ENCODE measurements around the gene KLHL29. TPM values are rescaled to one million over a fixed set of nuclear protein-coding genes. Genes with fewer than 3 reads are reported as not detected.

Gene KLHL29
- total RNA-seq, 4 donors from 2014 or later: 10.1 to 27.3 (median 15.7) TPM

GRCh38 chr2:23427350-23427749, 42.4 kb downstream of the KLHL29 start:
- intact Hi-C loops (cut with DNase I; ENCODE audit: low total_unique reads): no loop called here
- WGBS, 2 donors: 94 to 95% methylated on average over 8 of the region's 8 CpGs
- no peak overlapping the region for H3K4me3 ChIP-seq (ENCODE audit: low read depth, poor library complexity, severe bottlenecking)
- TF ChIP-seq POLR2A (IDR thresholded peaks at IDR 0.05): no peak
- TF ChIP-seq, protein P1, sequence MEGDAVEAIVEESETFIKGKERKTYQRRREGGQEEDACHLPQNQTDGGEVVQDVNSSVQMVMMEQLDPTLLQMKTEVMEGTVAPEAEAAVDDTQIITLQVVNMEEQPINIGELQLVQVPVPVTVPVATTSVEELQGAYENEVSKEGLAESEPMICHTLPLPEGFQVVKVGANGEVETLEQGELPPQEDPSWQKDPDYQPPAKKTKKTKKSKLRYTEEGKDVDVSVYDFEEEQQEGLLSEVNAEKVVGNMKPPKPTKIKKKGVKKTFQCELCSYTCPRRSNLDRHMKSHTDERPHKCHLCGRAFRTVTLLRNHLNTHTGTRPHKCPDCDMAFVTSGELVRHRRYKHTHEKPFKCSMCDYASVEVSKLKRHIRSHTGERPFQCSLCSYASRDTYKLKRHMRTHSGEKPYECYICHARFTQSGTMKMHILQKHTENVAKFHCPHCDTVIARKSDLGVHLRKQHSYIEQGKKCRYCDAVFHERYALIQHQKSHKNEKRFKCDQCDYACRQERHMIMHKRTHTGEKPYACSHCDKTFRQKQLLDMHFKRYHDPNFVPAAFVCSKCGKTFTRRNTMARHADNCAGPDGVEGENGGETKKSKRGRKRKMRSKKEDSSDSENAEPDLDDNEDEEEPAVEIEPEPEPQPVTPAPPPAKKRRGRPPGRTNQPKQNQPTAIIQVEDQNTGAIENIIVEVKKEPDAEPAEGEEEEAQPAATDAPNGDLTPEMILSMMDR (IDR thresholded peaks at IDR 0.05): no peak
- DNase-seq (ENCODE audit: low spot score in 2 of 2): peak; percentile 8 to 53

- TF ChIP-seq POLR2A (IDR thresholded peaks at IDR 0.05): no peak
- TF ChIP-seq, protein P1 (IDR thresholded peaks at IDR 0.05): no peak
Measured at GRCh38 chr2:23427976-23428375, 43.0 kb downstream of the KLHL29 start.

DNA sequence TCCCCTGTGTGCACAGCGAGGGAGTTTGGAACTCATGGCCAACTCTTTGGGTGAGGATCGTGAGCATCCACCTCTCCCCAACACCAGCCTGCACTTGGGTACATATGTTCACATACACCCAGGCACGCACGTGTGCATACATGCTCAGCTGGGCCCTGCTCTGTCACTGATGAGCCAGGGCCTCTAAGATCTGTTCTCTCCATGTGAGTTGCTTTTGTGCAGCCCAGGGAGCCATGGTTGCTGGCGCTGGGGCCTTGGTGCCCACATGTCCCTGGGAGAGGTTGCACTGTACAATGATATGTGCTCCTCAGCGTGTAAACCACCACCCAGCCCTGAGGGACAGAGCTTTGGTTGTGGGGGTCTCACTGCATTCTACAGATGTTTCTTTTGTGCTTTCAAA, 44.1 kb downstream of the KLHL29 start:
- WGBS, 2 donors: 92 to 96% methylated on average over 6 of the region's 6 CpGs
- DNase-seq (ENCODE audit: low spot score in 2 of 2): peak in 1 of 2 donors; percentile 45
- no peak for TF ChIP-seq POLR2A (IDR thresholded peaks at IDR 0.05)
- TF ChIP-seq, protein P1 (IDR thresholded peaks at IDR 0.05): no peak
- intact Hi-C loops (cut with DNase I; ENCODE audit: low total_unique reads): no loop called here
- no peak overlapping the region for H3K4me3 ChIP-seq (ENCODE audit: low read depth, poor library complexity, severe bottlenecking)

More at GRCh38 chr2:23427976-23428375, 43.0 kb downstream of the KLHL29 start:
- 84 to 86% methylated on average over 12 of the region's 12 CpGs for WGBS, 2 donors
- intact Hi-C loops (cut with DNase I; ENCODE audit: low total_unique reads): no loop called here
- peak in 1 of 2 donors; percentile 66 for DNase-seq (ENCODE audit: low spot score in 2 of 2)
- no peak overlapping the region for H3K4me3 ChIP-seq (ENCODE audit: low read depth, poor library complexity, severe bottlenecking)

DNA sequence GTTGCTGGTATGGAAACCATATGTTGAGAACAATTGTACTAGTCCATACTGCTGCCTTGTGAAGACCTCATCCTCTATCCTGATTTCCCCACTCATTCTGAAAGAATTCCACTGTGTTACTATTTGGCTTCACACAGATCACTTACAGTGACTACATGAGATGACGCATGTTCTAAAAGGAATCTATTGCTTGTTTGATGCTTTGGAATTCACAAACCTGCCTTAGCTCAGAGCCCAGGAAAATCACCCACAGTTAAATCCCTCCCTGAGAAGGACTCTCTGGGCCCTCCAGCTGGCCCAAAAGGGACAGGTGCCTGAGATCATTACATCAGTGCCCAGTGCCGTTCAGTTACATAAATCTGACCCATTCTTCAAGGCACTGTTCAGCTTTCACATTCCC, 45.3 kb downstream of the KLHL29 start:
- DNase-seq (ENCODE audit: low spot score in 2 of 2): no peak
- WGBS, 2 donors: 92 to 98% methylated on average over 2 of the region's 2 CpGs
- H3K4me3 ChIP-seq (ENCODE audit: low read depth, poor library complexity, severe bottlenecking): no peak overlapping the region
- intact Hi-C loops (cut with DNase I; ENCODE audit: low total_unique reads): no loop called here
- no peak for TF ChIP-seq POLR2A (IDR thresholded peaks at IDR 0.05)
- TF ChIP-seq, protein P1 (IDR thresholded peaks at IDR 0.05): no peak

GRCh38 chr2:23432531-23432930, 47.6 kb downstream of the KLHL29 start:
- no peak overlapping the region for H3K4me3 ChIP-seq (ENCODE audit: low read depth, poor library complexity, severe bottlenecking)
- DNase-seq (ENCODE audit: low spot score in 2 of 2): peak in 1 of 2 donors; percentile 68
- no peak for TF ChIP-seq POLR2A (IDR thresholded peaks at IDR 0.05)
- TF ChIP-seq, protein P1 (IDR thresholded peaks at IDR 0.05): no peak
- intact Hi-C loops (cut with DNase I; ENCODE audit: low total_unique reads): no loop called here
- WGBS, 2 donors: 81 to 92% methylated on average over 3 of the region's 3 CpGs

DNA sequence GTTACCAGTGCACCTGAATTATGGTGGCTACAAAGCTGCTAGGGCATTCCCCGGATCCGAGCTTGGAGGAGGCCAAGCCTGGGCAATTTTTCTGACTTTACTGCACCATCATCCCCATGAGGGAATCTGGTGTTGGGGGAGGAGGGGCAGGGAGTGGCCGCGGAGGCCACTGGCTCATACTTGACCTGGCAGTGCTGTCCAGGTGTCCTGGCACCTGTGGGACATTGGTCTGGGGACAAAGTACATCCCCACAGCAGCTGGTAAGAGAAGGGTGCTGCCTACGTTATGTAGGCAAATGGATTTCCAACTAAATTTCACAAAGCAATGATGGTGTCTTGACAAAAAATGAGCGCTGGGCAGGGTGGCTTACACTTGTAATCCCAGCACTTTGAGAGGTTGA, 48.3 kb downstream of the KLHL29 start:
- no peak overlapping the region for H3K4me3 ChIP-seq (ENCODE audit: low read depth, poor library complexity, severe bottlenecking)
- intact Hi-C loops (cut with DNase I; ENCODE audit: low total_unique reads): no loop called here
- TF ChIP-seq, protein P1 (IDR thresholded peaks at IDR 0.05): no peak
- no peak for TF ChIP-seq POLR2A (IDR thresholded peaks at IDR 0.05)
- DNase-seq (ENCODE audit: low spot score in 2 of 2): peak in 1 of 2 donors; percentile 18
- 96 to 98% methylated on average over 6 of the region's 6 CpGs for WGBS, 2 donors
